T-helper 2 cell treated with Interferon-gamma antibody and Interleukin-4, amounts not matched to agents 5 μg/mL and 100 μg/mL, for 36 hours (primary cell): ENCODE results near the gene ZNF280C.

ENCODE experiments used
- DNase-seq: peaks from one replicate; pipeline ENCODE4 v3.0.0; 2021; ENCODE audit warnings: low spot score
- H3K27ac Mint-ChIP-seq: one replicate; pipeline ENCODE4 v1.8.0; 2021; ENCODE audit warnings: mild to moderate bottlenecking, mixed read lengths
- H3K27me3 Mint-ChIP-seq: one replicate; pipeline ENCODE4 v1.8.0; 2021; ENCODE audit warnings: low read depth, mixed read lengths
- H3K36me3 Mint-ChIP-seq: one replicate; pipeline ENCODE4 v1.8.0; 2021; ENCODE audit warnings: low read depth, mixed read lengths
- H3K4me1 Mint-ChIP-seq: one replicate; pipeline ENCODE4 v1.8.0; 2021; ENCODE audit warnings: low read depth, mixed read lengths
- H3K4me3 Mint-ChIP-seq: one replicate; pipeline ENCODE4 v1.8.0; 2022; ENCODE audit warnings: mild to moderate bottlenecking, moderate library complexity, mixed read lengths
- H3K9me3 Mint-ChIP-seq: one replicate; pipeline ENCODE4 v1.8.0; 2021; ENCODE audit warnings: mixed read lengths

The ZNF280C gene

DNA sequence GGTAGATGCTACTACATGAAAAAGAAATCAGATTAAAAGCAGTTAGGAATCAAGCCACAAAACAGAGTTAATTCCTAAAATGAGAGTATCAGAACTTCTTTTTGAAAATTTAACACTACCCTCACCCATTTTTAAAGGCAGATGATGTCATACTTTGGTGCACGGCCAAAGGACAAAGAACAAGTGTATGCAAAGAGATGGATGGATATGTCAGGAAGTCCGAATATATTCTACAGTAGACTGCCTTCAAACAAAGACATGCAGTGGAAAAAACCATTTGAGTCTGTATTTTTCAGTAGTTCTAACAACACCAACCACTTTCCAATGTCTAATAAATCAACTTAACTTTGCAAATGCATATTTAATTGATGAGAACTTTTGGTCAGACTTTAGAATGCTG is 105.3 kb downstream of the ZNF280C start:
- H3K36me3 Mint-ChIP-seq = peaks cover 6% of the 10 kb centered on the region
- peak overlapping the region; percentile 36 for H3K4me3 Mint-ChIP-seq
- H3K27ac Mint-ChIP-seq = no peak overlapping the region
- no peak for DNase-seq
- H3K9me3 Mint-ChIP-seq = no peaks in the 10 kb centered on the region
- H3K27me3 Mint-ChIP-seq = no peaks in the 10 kb centered on the region
- H3K4me1 Mint-ChIP-seq = peaks cover 28% of the 10 kb centered on the region

DNA sequence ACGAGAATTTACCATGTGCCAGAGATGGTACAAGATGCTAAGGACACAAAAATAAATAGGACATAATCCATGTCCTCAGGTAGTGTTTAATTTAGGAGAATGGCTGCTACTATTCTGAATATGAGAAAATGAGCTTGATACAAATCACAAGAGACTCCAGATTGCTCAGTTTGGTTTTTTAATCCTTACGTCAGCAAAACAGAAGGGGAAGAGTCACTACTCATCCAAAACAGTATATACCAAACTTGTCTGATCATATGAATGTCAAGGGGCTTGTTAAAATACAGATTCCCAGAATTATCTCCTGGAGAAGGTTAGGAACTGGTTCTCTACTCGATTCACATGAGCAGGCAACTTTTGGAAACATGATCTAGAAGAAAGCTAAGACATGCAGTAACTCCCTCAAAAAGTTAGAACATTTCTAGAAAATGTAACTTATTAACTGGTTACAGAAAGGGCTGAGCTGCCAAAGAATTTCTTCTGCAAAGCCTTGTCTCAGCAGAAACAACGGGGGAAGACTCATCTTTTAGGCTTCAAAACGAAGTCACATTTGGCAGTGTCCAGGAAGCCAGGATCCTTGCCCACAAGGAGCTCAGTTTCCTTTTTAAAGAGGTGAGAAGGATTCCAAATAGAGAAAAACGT is 106.5 kb downstream of the ZNF280C start:
- Mint-ChIP-seq H3K27ac (no peak overlapping the region), H3K4me3 (peak overlapping the region; percentile 34), H3K36me3 (peaks cover 6% of the 10 kb centered on the region), H3K27me3 (no peaks in the 10 kb centered on the region), H3K9me3 (no peaks in the 10 kb centered on the region), H3K4me1 (peaks cover 24% of the 10 kb centered on the region)
- no peak for DNase-seq

GRCh38 chrX:130159776-130160175 is 108.9 kb downstream of the ZNF280C start:
- no peak for DNase-seq
- Mint-ChIP-seq H3K4me3 (no peak overlapping the region), H3K27me3 (no peaks in the 10 kb centered on the region), H3K36me3 (peaks cover 13% of the 10 kb centered on the region), H3K27ac (no peak overlapping the region), H3K4me1 (peaks cover 15% of the 10 kb centered on the region), H3K9me3 (no peaks in the 10 kb centered on the region)

DNA sequence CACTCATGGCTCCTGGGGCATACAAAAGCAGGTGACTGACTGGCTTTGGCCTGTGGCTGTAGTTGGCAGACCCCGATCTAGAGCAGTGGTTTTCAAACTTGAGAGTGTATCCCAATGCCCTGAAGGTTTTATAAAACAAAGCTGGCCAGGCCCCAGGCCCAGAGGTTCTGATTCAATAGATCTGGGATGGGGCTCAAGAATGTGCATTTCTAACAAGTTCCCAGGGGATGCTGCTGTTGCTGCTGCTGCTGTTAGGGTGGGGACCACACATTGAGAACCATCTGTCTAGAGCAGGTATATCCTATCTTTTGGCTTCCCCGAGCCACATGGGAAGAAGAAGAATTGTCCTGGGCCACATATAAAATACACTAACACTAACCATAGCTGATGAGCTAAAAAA is 110.4 kb downstream of the ZNF280C start:
- Mint-ChIP-seq H3K4me1 (peaks cover 13% of the 10 kb centered on the region), H3K9me3 (no peaks in the 10 kb centered on the region), H3K36me3 (peaks cover 8% of the 10 kb centered on the region), H3K4me3 (no peak overlapping the region), H3K27me3 (no peaks in the 10 kb centered on the region), H3K27ac (no peak overlapping the region)
- no peak for DNase-seq

DNA sequence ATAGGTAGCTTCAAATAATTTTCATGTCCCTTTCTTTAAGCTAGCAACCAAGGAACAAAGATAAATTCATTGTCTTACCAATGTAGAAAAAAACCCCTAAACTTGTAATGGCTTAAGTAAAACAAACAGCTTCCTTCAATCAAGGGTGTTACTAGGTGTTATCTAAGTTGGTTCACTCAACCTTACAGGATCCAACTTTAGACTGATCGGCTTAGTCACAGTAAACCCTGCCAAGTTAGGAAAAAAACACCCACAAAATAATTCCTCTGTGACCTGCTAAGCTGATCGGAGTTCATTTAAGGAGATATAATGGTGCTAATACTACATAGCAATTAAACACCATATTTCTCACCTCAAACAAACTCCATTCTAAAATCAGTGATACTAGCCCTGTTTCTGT is 113.1 kb downstream of the ZNF280C start:
- Mint-ChIP-seq H3K4me1 (peaks cover 6% of the 10 kb centered on the region), H3K27ac (no peak overlapping the region), H3K36me3 (peaks cover 8% of the 10 kb centered on the region), H3K4me3 (no peak overlapping the region), H3K9me3 (no peaks in the 10 kb centered on the region), H3K27me3 (no peaks in the 10 kb centered on the region)
- DNase-seq = no peak
